GM21390 (cell line): ENCODE results near the gene MN1.
"Not testable (repeated sequence)": the region's sequence is repeated elsewhere in the genome, so short reads cannot be mapped to it uniquely, and the experiment has no call there.

Experiments used
- ATAC-seq: cut with Tn5 transposase; IDR thresholded peaks from one replicate; pipeline ENCODE4 v1.9.1; 2021; ENCODE audit not compliant: unreplicated experiment

The MN1 gene

DNA sequence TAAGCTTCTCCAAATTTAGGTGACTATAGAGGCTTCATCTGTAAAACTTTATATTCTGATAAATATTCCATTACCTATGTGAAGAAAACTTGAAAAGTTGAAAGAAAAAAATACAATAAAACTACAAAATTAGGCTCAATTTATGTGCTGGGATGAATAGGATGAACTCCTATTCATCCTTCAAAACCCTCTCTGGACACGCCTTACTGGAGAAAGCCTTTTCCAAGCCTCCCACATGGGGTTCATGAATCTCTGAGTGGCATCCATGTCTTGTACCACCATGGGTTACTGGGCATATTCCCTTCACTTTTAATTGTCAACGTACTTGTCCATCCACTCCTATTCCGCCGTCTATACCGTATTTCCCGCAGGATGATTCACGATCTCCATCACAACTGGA lies 55.7 kb downstream of the MN1 start:
- ATAC-seq, result no peak

DNA sequence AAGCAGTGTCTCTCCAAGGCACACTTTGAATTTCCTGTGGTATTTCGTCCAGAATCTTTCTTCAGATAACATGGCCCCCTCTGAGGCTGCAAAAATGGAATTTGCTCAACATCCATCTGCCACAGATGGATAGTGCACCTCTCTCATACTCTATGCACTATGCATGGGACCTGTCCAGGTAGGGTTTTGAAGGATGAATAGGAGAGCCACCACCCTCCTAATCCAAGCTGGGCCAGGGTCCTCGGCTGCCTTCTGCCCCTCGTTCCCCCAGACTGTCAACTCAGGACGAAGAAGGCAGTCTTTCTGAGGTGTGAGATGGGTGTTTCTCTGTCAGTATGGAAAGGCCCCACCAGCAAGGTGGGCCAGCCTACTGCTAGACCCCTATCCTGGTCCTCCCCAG lies 56.4 kb downstream of the MN1 start:
- ATAC-seq, result no peak

DNA sequence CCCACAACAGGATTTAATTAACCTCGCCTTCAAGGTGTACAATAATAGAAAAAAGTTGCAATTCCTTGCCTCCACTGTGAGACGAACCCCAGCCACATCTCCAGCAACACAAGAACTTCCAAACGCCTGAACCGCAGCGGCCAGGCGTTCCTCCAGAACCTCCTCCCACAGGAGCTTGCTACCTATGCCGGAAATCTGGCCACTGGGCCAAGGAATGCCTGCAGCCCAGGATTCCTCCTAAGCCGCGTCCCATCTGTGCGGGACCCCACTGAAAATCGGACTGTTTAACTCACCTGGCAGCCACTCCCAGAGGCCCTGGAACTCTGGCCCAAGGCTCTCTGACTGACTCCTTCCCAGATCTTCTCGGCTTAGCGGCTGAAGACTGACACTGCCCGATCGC lies 57.5 kb downstream of the MN1 start:
- not testable (repeated sequence) for ATAC-seq

DNA sequence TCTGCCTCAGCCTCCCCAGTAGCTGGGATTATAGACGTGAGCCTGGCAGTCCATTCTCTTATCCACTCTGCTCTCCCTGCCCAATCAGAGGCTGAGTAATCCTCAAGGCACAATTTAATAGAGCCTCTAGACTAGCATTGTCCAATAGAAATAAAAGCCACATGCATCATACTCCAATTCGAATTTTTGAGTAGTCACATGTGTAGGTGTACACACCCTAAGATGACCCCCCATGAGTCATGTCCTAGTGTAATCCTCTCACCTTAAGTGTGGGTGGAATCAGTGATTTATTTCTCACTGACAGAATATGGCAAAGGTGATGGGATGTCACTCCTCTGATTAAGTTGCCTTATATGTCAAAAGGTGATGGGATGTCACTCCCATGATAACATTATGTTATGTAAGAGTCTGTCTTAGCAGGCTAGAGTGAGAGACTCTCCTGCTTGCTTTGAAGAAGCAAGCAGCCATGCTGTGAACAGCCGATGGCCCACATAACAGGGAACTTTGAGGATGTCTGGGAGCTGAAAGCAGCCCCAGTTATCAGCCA lies 61.3 kb downstream of the MN1 start:
- no peak for ATAC-seq

DNA sequence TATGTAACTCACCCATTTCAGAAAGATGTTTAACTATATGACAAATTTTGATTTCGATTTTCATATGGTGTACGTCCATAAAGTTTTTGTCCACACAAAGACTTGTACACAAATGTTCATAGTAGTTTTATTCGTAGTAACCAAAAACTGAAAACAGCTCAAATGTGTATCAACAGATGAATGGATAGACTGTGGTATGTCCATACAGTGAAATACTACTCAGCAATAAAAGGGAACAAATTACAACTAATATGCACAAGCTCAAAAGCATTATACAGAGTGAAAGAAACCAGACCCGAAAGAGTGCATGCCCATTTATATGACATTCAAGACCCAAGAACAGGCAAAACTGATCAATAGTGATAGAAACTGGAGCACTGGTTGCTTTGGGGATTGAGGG lies 64.0 kb downstream of the MN1 start:
- ATAC-seq, result no peak

DNA sequence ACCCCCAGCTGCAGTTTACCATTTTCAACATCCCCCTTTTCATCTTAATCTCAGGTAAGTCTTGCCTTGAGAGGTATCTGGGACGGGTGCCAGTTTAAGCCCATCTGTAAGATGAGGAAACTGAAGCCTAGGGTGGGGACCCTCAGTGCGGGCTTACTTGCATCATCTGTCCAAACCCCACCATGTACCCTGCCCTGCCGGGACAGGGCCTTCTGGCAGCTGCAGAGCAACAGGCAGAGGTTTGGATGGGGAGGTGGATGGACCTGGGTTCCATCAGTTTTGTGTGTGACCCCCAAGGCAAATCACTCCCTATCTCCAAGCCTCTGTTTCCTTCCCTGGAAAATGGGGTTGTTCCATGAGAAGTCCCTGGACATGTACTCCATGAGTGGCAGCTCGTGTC lies 67.5 kb downstream of the MN1 start:
- no peak for ATAC-seq

DNA sequence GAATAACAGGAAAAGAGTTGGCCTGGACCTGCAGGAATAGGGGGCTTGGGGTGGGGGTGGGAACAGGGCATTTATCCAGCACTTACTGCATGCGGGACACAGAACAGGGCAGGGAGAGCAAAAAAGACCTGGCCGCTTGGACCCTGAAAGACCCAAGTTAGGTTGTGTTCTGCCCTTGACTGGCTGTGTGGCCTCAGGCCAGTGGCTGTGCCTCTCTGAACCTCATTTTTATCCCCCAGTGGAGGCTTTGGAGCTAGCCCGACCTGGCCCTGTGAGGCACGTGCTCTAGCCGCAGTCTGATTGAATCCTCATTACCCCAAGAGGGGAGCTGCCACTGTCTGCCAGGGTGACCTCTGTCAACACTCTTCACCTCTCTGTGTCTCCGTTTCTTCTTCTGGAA lies 68.7 kb downstream of the MN1 start:
- ATAC-seq, result no peak

DNA sequence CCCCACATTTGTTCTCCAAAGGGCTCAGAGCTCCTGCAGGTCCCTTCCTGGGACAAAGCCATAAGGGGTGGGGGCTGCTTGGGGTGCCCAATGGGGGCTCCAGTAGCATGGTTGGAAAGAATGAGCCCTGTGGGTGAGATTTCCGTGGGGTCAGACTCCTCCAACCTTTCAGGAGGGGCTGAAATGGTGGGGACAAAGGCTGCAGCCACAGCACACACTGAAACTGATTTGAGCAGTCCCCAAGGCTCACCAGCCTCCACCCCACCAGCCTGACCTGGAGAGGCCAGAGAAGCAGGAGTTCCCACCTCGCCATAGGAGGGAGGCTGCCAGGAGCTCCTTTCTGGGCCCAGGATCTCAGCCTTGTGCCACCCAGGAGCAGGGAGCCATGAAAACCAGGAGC lies 69.2 kb downstream of the MN1 start:
- no peak for ATAC-seq

DNA sequence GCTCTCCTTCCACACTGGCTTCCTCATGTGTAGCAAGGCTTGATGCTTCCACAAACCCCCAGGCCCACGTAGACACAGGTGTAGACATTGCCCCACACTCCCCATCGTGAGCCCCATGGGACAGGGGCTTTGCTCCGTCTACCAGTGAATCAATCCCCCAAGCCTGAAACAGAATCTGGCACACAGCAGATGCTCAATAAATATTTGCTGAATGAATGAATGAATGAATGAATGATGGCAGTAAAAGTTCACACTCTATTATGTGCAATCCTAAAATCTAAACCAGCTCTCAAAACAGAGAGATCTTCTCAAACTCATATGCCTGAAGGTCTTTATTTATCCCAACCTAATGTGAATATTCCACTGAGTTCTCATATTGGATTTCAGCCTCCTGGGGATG lies 69.9 kb downstream of the MN1 start:
- no peak for ATAC-seq

DNA sequence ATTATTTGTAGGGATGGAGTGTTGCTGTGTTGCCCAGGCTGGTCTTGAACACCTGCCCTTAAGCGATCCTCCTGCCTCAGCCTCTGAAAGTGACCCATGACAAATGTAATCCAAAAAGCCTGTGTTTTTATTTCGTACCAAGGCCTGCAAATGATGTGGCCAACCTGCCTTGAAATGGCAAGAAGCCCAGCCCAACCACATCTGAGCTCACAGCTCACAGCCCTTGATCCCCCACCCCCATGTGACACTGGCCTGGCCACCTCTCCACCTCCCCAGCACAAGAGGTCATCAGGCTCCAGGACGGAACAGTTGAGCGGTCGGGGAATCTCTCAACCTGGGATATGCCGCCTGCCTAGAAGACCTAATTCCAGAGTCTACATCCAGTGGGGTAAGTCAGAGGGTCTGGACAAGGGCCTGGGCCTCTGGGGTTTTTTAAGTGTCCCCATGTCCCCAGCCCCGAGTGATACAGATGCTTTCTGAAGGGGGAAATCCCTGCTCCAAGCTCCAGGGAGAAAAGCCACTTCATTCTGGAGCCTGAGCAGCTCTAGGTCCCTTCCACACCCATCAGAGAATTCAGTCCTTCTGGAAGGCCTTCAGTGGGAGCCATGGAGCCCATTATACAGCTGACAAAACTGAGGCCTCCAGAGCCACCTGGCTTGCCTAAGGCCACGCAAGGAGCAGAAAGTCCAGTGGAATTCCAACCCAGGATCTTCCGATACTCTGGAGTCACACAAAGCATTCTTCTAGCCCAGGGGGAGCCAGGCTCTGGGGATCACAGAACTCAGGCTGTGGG lies 70.7 kb downstream of the MN1 start:
- no peak for ATAC-seq

DNA sequence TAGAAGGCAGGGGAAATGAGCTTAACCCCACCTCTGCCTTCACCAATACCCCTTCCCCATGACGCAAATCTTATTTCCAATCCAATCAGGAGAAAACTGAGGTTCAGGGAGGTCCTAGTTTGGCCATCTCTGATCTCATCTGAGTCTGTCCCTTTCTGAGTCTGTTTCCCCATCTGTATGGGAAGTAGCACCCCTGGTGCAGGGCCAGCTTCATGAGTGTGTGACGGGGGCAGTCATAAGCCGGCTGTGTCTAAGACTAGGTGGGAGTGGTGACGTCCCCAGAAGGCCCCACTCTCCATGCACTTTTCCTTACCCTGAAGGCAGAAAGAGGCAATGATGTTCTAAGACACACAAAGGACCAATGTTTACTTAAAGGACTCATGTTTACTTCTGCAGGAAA lies 72.3 kb downstream of the MN1 start:
- no peak for ATAC-seq

DNA sequence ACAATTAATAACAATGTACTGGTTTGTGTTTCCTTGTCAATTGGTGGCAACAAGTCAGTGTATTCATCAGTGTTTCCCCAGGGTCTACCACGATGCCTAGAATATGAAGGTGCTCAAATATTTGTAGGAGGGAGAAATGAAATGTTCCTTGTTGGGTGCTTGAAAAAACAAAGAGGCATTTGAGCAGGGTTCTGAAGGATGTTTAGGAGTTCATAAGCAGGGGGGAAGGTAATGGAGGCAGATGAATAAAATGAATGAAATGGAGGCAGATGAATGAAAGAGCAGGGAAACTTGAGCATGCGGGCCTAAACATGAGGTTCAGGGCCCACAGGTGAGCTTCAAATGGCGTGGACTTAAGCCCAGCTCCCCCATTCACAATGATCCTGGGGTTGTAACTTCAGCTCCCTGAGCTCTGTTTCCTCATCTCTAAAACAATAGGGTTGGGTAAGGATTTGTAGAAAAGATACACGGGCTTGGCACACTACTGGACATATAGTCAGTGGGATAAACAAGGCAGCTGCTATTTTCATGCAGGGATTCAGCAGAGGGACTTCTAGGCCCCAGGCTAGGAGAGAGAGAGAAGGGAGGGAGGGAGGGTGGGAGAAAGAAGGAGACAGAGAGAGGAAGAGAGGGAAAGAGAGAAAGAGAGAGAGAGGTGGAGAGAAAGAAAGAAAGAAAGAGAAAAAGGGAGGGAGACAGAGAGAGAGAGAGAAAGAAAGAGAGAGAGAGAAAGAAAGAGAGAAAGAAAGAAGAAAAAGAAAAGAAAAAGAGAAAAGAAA lies 73.7 kb downstream of the MN1 start:
- no peak for ATAC-seq

DNA sequence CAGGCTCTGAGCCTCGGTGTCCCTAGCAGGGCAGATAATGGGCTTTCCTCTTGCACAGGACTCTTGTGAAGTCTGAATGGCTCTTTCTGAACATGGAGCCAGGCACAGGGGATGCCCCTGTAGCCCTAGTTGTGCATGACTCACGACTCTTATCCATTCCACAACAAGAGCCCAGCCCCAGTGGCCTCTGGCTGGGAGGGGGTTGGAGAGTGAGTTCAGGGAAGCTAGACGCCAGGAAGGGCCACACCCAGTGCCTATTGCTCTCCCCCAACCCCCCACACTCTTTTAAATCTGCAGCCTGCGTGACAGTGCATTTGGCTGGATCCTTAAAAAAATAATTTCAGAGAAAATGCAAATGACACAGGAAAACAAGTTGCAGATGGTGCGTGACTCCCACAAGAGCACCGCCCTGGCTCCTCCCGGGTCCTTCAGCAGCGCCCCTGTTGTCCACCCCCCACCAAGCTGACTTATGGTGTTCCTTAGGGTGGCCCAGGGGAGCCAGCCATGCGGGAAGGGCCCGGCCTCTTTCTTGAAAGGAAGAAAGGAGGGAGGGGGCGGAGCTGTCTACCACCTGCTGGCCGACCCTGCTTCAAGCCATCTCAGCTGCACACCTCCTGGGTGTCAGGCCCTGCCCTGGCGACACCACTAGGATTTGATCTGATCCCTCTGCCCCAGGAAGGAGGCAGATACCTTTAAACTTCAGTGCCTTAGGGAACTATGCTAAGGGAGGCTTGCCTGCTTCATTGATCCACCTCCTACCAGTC lies 74.7 kb downstream of the MN1 start:
- no peak for ATAC-seq

DNA sequence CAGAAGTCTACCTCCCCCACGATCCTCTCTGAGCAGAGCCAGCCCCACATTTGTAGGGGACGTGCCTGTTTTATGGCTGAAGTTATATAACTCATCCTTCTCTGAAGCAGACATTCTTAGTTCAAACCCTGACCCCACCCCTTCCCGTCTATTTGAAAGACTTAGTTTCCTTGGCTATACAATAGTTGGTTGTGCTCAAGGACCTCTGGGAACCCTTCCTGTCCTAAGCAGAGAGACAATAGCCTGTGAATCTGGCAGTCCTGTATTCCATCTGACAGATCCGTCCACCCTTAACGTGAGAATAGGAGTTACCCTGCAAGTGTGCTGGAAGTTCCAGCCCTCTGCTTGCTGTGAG lies 75.2 kb downstream of the MN1 start:
- ATAC-seq, result no peak

DNA sequence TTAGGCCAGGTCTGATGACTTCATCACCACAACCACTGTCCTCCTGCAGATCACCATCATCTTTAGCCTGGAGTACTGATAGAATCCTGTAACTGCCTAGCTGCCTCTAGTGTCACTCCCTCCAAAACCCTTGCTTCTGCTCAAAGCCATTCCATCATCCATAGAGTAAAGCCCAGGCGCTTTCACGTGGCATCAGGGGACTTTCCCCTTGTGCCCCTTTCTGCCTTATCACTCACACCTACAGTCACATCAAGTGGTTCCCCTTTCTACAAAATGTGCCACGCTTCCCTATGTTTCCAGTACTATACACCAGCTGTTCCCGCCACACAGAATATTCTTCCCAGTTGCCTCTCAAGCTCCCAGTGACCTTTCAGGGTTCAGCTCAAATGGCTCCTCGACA lies 75.9 kb downstream of the MN1 start:
- ATAC-seq, result no peak

DNA sequence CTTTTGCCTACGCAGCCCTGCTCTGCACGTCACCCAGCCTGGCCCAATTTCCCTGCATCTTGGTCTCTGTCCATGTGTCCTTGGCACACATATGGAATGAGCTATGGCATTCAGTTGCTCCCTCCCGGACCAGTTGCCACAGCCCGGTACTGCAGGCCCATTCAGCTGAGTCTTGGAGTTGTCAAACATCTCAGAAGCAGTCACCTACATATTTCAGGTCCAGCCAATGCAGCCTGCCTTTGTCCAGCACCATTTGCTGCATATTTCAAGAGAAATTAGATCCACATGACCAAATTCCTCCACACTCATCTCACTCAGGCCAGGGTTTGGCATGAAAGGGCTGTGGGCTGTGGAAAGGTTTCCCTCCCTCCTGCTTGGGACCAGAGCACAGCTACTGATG lies 76.8 kb downstream of the MN1 start:
- ATAC-seq, result no peak

DNA sequence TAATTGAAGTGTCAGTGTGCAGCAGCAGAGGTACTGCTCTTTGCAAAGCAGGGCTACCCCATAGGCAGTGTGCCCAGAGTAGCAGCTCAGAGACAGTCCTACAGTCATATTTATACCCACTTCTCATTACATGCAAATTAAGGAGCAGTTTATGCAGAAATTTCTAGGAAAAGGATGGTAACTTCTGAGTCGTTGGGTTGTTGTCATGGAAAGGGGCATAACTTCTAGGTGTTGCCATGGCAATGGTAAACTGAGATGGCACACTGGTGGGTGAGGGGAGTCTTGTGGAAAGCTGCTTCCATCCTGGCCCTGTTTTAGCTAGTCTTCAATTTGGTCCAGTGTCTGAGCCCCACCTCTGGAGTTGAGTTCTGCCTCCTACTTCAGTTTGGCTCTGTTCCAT lies 77.4 kb downstream of the MN1 start:
- ATAC-seq, result no peak

DNA sequence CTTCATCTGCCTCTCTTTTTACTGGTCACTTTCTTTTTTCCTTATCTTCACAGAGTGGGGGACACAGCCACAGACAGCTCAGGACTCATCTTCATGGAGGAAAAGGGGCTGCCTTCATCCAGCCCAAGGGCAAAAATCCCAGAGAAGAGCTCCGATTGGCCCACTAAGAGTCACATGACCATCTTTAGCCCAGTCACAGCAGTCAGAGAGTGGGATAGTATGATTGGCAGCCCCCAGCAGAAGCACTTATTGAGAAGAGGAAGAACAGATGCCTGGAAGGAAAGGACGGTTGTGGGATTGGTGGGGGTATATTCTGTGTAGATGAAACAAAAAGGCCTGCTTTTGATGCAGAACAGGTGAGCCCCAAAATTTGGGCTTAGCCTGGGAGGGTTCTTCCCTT lies 77.8 kb downstream of the MN1 start:
- no peak for ATAC-seq

DNA sequence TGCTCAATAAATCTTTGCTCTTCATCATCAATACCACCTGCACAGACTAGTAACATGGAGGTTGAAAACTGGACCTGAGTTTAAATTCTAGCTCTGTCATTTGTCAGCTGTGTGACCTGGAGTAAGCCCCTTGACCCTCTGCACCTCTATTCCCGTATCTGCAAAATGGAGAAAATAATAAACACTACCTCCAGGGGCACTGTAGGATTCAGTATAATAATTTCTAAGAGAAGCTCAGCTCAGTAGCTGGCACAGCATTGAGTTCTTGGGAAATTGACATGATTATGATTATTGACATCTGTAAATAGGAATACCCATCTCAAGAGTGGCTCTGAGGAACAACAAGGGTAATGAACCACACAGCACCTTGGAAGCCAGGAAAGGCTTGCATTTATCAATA lies 78.4 kb downstream of the MN1 start:
- ATAC-seq, result no peak

DNA sequence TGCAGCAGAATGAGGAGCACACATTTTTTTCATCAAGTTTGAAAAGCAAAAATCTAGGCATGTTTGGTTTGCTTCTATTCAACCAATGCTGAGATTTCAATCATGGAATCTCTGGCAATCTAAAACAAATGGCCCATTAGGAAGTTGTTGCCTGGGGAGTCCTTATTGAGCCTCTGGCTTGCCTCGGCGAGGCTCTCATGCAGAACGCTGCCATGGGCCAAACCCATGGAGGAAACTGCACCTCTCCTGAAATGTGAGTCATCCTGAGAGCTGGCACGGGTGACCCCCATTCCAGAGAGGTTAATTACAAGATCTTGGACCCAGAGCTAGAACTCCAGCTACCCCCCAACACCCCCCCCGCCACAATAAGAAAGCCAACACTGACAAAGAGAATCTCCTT lies 80.7 kb downstream of the MN1 start:
- no peak for ATAC-seq

DNA sequence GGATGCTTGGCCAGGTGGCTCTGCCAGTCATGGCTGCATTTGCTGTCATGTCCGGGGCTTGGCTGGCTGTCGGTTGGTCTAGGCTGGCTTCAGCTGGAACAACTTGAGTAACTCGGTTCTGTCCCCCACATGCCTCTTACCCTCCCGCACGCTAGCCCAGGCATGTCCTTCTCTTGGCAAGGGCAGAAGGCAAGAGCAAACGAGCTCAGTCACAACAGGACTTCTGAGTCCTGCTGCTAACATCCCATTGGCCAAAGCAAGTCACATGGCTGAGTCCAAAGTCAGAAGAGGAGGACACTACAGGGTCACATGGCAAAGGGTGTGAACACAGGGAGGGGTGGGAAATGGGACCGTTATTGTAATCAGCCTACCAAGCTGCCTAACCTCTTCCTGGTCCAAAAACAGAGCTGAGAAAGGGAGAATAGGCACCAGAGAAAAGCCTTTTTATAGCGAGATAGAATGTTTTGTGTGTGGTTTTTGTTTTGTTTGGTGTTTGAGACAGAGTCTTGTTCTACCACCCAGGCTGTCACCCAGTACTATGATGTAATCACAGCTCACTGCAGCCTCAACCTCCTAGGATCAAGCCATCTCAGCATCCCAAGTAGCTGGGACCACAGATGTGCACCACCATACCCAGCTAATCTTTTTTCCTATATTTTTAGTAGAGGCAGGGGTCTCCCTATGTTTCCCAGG lies 81.9 kb downstream of the MN1 start:
- ATAC-seq, result no peak
